GM21723 (cell line): ENCODE measurements around the gene ZNF479.
"Not testable (repeated sequence)": the region's sequence is repeated elsewhere in the genome, so short reads cannot be mapped to it uniquely, and the experiment has no call there.

Experiments
- ATAC-seq: cut with Tn5 transposase; IDR thresholded peaks from one replicate; pipeline ENCODE4 v1.9.1; 2021; ENCODE audit warnings: mild to moderate bottlenecking, moderate library complexity; ENCODE audit not compliant: unreplicated experiment

ZNF479 gene

GRCh38 chr7:57132336-57132735 is at the start of gene ZNF479:
ZNF479 (minus strand) TSS chr7:57132436; CDS start chr7:57132324, 112 bp downstream.
- ATAC-seq: not testable (repeated sequence)

GRCh38 chr7:57182031-57182430 is 49.8 kb upstream of the ZNF479 start:
- no peak for ATAC-seq

- no peak for ATAC-seq
These were observed 49.0 kb upstream of the ZNF479 start for GRCh38 chr7:57181281-57181680.

- no peak for ATAC-seq
These were observed 47.7 kb upstream of the ZNF479 start for GRCh38 chr7:57179776-57180415.

DNA sequence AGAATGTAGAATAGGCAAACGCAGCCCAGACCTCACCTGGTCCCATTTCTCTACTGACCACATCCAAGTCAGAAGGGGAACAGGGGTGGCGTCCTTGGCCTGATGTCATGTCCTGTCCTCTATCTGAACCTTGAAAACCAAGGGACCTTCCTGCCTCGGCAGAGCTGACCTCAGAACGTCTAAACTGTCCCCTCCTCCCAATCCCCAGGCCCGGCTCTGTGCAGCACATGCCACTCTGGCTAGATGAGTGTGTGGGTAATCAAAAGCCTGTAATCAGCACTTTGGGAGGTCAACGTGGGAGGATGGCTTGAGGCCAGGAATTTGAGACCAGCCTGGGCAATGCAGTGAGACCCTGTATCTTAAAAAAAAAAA is 46.5 kb upstream of the ZNF479 start:
- no peak for ATAC-seq

GRCh38 chr7:57177856-57178767 is 45.9 kb upstream of the ZNF479 start:
- ATAC-seq: no peak

DNA sequence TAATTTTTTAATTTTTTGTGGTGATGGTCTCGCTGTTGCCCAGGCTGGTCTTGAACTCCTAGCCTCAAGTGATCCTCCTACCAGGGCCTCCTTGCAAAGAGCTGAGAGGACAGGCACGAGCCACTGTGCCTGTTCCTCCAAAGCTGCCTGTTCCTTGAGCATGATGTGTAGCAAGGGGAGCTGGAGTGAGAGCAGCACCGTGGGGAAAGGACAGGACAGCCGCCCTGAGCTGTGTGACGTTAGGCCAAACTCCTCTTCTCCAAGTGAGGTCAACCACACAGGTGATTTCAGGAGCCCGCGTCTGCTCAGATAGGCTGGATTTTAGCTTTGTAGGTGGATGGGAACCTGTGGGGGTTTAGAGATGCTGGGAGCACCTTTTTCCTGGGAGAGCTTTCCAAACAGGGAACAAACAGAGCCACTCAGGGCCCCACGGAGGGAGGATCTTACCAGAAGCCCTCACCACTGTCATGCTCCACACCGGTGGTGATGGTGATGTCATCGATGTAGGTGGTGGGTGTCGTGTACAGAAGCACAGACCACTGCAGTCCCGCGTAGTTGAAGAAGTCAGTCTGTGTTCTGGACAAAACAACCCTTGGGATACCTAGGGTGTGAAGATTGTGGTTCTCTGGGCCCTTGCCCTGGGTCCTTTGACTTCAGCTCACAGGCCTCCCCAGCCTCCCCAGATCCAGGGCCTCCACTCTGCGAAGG is 44.8 kb upstream of the ZNF479 start:
- no peak for ATAC-seq

DNA sequence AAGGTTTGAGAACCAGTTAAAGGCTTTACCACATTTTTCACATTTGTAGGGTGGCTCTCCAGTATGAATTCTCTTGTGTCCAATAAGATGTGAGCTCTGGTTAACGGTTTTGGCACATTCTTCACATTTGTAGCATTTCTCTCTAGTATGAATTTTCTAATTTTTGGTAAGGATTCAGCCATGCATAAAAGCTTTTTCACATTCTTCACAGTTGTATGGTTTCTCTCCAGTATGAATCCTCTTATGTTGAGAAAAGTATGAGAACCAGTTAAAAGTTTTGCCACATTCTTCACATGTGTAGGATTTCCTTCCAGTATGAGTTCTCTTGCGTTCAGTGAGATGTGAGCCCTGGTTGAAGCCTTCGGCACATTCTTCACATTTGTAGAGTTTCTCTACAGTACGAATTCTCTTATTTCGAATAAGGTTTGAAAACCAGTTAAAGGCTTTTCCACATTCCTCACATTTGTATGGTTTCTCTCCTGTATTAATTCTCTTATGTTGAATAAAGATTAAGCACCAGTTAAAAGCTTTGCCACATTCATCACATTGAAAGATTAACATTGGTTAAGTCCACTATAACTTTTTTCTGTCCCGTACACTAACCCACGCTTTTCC is 33.2 kb upstream of the ZNF479 start:
- no peak for ATAC-seq

DNA sequence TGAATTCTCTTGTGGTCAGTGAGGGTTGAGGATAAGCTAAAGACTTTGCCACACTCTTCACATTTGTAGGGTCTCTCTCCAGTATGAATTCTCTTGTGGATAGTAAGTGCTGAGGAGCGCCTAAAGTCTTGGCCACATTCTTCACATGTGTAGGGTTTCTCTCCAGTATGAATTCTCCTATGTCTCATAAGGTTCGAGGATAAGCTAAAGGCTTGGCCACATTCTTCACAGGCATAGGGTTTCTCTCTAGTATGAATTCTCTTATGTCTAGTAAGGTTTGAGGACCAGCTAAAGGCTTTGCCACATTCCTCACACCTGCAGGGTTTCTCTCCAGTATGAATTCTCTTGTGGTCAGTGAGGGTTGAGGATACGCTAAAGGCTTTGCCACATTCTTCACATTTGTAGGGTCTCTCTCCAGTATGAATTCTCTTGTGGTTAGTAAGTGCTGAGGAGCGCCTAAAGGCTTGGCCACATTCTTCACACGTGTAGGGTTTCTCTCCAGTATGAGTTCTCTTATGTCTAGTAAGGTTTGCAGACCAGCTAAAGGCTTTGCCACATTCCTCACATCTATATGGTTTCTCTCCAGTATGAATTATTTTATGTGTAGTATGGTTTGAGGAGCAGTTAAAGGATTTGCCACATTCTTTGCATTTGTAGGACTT is 12.0 kb downstream of the ZNF479 start:
- ATAC-seq: not testable (repeated sequence)
